ENCODE results near the gene CCDC117.
"Not testable (repeated sequence)": the region's sequence is repeated elsewhere in the genome, so short reads cannot be mapped to it uniquely, and the experiment has no call there.

CCDC117 gene

GRCh38 chr22:28801845-28802594, 29.5 kb downstream of the CCDC117 start:
- Histone ChIP-seq H3K4me1 (ENCODE audit: control insufficient read depth, insufficient read depth, low read length, poor library complexity, severe bottlenecking) (peaks cover 23% of the 10 kb centered on the region), H3K36me3 (ENCODE audit: control insufficient read depth, insufficient read depth, low read length) (peaks cover 5% of the 10 kb centered on the region), H3K4me3 (ENCODE audit: insufficient read depth, low read depth, low read length, poor library complexity, severe bottlenecking) (peak overlapping the region; percentile 100), H3K27ac (ENCODE audit: insufficient read depth, low read length, poor library complexity, severe bottlenecking) (peak overlapping the region; percentile 100), H3K27me3 (replicated peaks; ENCODE audit: control insufficient read depth, insufficient read depth, low read length, poor library complexity, severe bottlenecking) (no peaks in the 10 kb centered on the region), H3K9me3 (ENCODE audit: control insufficient read depth, low read length) (no peaks in the 10 kb centered on the region)
- DNase-seq = no peak

DNA sequence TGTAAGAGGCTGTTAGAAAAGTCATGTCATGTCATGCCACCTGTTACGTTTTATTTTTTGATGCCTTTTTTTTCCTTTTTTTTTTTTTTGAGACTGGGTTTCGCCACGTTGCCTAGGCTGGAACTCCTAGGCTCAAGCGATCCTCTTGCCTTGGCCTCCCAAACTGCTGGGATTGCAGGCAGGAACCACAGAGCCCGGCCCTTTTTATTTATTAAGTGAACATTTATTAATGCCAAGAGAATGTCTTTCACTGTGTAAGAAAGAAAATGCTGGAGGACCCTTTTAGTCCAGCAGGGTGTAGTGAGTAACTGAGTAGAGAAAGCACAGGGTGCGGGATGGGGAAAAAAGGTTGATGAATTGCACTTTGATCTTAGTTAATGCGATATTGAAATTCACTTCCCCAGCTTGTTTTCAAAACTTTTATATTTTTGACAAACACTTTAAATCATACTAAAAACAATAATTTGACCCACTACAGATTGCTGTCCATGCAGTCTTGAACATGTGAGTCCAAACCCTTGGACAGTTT, 30.2 kb downstream of the CCDC117 start:
- H3K4me3 ChIP-seq (ENCODE audit: insufficient read depth, low read depth, low read length, poor library complexity, severe bottlenecking) = peak overlapping the region; percentile 100
- no peaks in the 10 kb centered on the region for H3K36me3 ChIP-seq (ENCODE audit: control insufficient read depth, insufficient read depth, low read length)
- no peak overlapping the region for H3K27ac ChIP-seq (ENCODE audit: insufficient read depth, low read length, poor library complexity, severe bottlenecking)
- H3K9me3 ChIP-seq (ENCODE audit: control insufficient read depth, low read length) = no peaks in the 10 kb centered on the region
- peaks cover 17% of the 10 kb centered on the region for H3K4me1 ChIP-seq (ENCODE audit: control insufficient read depth, insufficient read depth, low read length, poor library complexity, severe bottlenecking)
- DNase-seq = no peak
- no peaks in the 10 kb centered on the region for H3K27me3 ChIP-seq (replicated peaks; ENCODE audit: control insufficient read depth, insufficient read depth, low read length, poor library complexity, severe bottlenecking)

DNA sequence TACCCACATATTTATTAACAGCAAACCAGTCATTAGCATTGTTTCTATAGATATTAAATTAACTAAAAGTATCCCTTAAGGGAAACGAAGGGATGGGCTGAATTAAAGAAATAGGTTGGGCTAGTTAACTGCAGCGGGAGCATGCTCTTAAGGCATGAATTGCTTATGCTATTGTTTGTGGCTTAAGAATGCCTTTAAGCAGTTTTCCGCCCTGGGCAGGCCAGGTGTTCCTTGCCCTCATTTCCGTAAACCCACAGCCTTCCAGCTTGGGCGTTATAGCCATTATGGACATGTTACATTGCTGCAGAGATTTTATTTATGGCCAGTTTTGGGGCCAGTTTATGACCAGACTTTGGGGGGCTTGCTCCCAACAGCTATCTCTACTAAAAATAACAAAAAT, 32.9 kb downstream of the CCDC117 start:
- DNase-seq; H3K9me3 ChIP-seq (ENCODE audit: control insufficient read depth, low read length); H3K4me3 ChIP-seq (ENCODE audit: insufficient read depth, low read depth, low read length, poor library complexity, severe bottlenecking); H3K27me3 ChIP-seq (replicated peaks; ENCODE audit: control insufficient read depth, insufficient read depth, low read length, poor library complexity, severe bottlenecking); H3K36me3 ChIP-seq (ENCODE audit: control insufficient read depth, insufficient read depth, low read length); H3K27ac ChIP-seq (ENCODE audit: insufficient read depth, low read length, poor library complexity, severe bottlenecking): not testable (repeated sequence)
- peaks cover 28% of the 10 kb centered on the region for H3K4me1 ChIP-seq (ENCODE audit: control insufficient read depth, insufficient read depth, low read length, poor library complexity, severe bottlenecking)

DNA sequence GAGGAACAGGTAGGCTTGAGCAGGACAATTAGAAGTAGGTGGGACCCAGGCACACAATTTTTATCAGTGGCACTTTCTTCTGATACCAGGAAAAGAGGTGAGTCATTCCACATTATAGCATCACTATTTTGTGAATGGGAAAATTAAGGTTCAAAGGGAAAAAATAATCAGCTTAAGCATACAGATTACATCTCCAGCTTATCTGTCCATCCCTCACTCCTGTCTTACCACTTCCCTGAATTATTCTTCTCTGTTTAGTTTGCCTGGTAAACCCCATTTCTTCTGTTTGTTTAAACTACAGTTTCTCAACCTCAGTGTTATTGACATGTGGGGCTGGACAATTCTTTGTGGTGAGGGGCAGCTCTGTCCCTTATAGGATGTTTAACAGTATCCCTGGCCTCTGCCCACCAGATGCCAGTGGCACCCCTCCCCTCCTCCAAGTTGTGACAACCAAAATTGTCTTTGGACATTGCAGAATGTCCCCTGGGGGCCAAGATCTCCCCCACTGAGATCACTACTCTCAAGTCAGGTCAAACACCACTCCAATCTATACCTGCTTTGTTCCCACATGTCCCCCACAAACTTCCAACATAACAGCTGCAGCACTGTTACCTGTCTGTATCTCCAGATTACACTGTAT, 36.3 kb downstream of the CCDC117 start:
- H3K4me1 ChIP-seq (ENCODE audit: control insufficient read depth, insufficient read depth, low read length, poor library complexity, severe bottlenecking) = peaks cover 38% of the 10 kb centered on the region

DNA sequence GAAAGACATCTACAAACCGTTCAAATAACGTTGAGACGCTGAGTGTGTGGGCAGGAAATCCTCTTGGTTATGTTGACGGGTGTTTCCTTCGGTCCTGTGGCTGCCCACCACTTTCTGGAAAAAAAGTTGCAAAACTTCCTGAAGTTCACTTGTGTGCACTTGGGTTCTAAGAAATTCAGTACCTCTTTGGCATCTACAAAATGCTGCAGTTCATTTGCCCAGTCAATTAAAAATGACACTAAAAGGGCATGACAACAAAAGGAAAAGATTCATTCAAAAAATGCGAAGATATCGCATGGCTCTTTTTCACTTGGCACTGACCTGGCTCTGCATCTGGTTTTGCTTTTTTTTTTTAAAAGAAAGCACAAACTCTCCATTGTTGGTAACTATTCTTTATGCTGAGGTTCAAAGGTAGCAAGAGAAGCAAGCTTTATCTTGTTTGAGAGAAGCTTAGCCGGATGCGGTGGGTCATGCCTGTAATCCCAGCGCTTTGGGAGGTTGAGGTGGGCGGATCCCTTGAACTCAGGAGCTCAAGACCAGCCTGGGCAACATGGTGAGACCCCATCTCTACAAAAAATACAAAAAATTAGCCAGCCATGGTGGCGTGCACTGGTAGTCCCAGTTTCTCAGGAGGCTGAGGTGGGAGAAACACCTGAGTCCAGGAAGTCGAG, 38.5 kb downstream of the CCDC117 start:
- peak overlapping the region; percentile 40 for H3K4me3 ChIP-seq (ENCODE audit: insufficient read depth, low read depth, low read length, poor library complexity, severe bottlenecking)
- DNase-seq = peak in 2 of 3 donors; percentile 29 to 30
- H3K27ac ChIP-seq (ENCODE audit: insufficient read depth, low read length, poor library complexity, severe bottlenecking) = peak overlapping the region; percentile 53
- H3K27me3 ChIP-seq (replicated peaks; ENCODE audit: control insufficient read depth, insufficient read depth, low read length, poor library complexity, severe bottlenecking) = no peaks in the 10 kb centered on the region
- H3K36me3 ChIP-seq (ENCODE audit: control insufficient read depth, insufficient read depth, low read length) = peaks cover 3% of the 10 kb centered on the region
- no peaks in the 10 kb centered on the region for H3K9me3 ChIP-seq (ENCODE audit: control insufficient read depth, low read length)
- H3K4me1 ChIP-seq (ENCODE audit: control insufficient read depth, insufficient read depth, low read length, poor library complexity, severe bottlenecking) = peaks cover 39% of the 10 kb centered on the region

More for the DNA sequence above, 36.3 kb downstream of the CCDC117 start:
- no peak overlapping the region for H3K27ac ChIP-seq (ENCODE audit: insufficient read depth, low read length, poor library complexity, severe bottlenecking)
- peaks cover 3% of the 10 kb centered on the region for H3K36me3 ChIP-seq (ENCODE audit: control insufficient read depth, insufficient read depth, low read length)
- H3K9me3 ChIP-seq (ENCODE audit: control insufficient read depth, low read length) = no peaks in the 10 kb centered on the region
- H3K4me3 ChIP-seq (ENCODE audit: insufficient read depth, low read depth, low read length, poor library complexity, severe bottlenecking) = no peak overlapping the region
- DNase-seq = no peak
- H3K27me3 ChIP-seq (replicated peaks; ENCODE audit: control insufficient read depth, insufficient read depth, low read length, poor library complexity, severe bottlenecking) = no peaks in the 10 kb centered on the region

DNA sequence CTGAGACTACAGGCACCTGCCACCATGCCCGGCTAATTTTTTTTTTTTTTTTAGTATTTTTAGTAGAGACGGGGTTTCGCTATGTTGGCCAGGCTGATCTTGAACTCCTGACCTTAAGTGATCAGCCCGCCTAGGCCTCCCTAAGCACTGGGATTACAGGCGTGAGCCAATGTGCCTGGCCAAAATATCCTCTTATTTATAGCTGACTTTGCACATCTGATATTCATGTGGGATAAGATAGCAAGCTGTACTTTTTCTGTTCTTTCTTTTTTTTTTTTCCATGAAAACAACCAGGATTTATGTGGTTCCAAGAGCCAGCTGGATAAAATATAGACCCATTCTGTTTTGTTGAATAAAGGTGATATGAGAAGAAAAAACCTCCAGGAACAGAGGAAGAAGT, 40.0 kb downstream of the CCDC117 start:
- Histone ChIP-seq H3K9me3 (ENCODE audit: control insufficient read depth, low read length) (no peaks in the 10 kb centered on the region), H3K36me3 (ENCODE audit: control insufficient read depth, insufficient read depth, low read length) (peaks cover 3% of the 10 kb centered on the region), H3K27me3 (replicated peaks; ENCODE audit: control insufficient read depth, insufficient read depth, low read length, poor library complexity, severe bottlenecking) (no peaks in the 10 kb centered on the region), H3K27ac (ENCODE audit: insufficient read depth, low read length, poor library complexity, severe bottlenecking) (peak overlapping the region; percentile 53), H3K4me1 (ENCODE audit: control insufficient read depth, insufficient read depth, low read length, poor library complexity, severe bottlenecking) (peaks cover 39% of the 10 kb centered on the region), H3K4me3 (ENCODE audit: insufficient read depth, low read depth, low read length, poor library complexity, severe bottlenecking) (no peak overlapping the region)
- DNase-seq = no peak

- no peak for DNase-seq
- no peaks in the 10 kb centered on the region for H3K27me3 ChIP-seq (replicated peaks; ENCODE audit: control insufficient read depth, insufficient read depth, low read length, poor library complexity, severe bottlenecking)
- no peaks in the 10 kb centered on the region for H3K36me3 ChIP-seq (ENCODE audit: control insufficient read depth, insufficient read depth, low read length)
- no peaks in the 10 kb centered on the region for H3K9me3 ChIP-seq (ENCODE audit: control insufficient read depth, low read length)
- no peak overlapping the region for H3K27ac ChIP-seq (ENCODE audit: insufficient read depth, low read length, poor library complexity, severe bottlenecking)
- no peak overlapping the region for H3K4me3 ChIP-seq (ENCODE audit: insufficient read depth, low read depth, low read length, poor library complexity, severe bottlenecking)
- peaks cover 40% of the 10 kb centered on the region for H3K4me1 ChIP-seq (ENCODE audit: control insufficient read depth, insufficient read depth, low read length, poor library complexity, severe bottlenecking)
Measured at GRCh38 chr22:28813772-28814518, 41.5 kb downstream of the CCDC117 start.

GRCh38 chr22:28815111-28815510, 42.6 kb downstream of the CCDC117 start:
- H3K36me3 ChIP-seq (ENCODE audit: control insufficient read depth, insufficient read depth, low read length) = no peaks in the 10 kb centered on the region
- no peak for DNase-seq
- H3K4me1 ChIP-seq (ENCODE audit: control insufficient read depth, insufficient read depth, low read length, poor library complexity, severe bottlenecking) = peaks cover 36% of the 10 kb centered on the region
- H3K27me3 ChIP-seq (replicated peaks; ENCODE audit: control insufficient read depth, insufficient read depth, low read length, poor library complexity, severe bottlenecking) = no peaks in the 10 kb centered on the region
- H3K4me3 ChIP-seq (ENCODE audit: insufficient read depth, low read depth, low read length, poor library complexity, severe bottlenecking) = no peak overlapping the region
- no peaks in the 10 kb centered on the region for H3K9me3 ChIP-seq (ENCODE audit: control insufficient read depth, low read length)
- H3K27ac ChIP-seq (ENCODE audit: insufficient read depth, low read length, poor library complexity, severe bottlenecking) = no peak overlapping the region

- no peak for DNase-seq
- H3K4me3 ChIP-seq (ENCODE audit: insufficient read depth, low read depth, low read length, poor library complexity, severe bottlenecking) = no peak overlapping the region
- H3K4me1 ChIP-seq (ENCODE audit: control insufficient read depth, insufficient read depth, low read length, poor library complexity, severe bottlenecking) = peaks cover 35% of the 10 kb centered on the region
- no peaks in the 10 kb centered on the region for H3K27me3 ChIP-seq (replicated peaks; ENCODE audit: control insufficient read depth, insufficient read depth, low read length, poor library complexity, severe bottlenecking)
- H3K36me3 ChIP-seq (ENCODE audit: control insufficient read depth, insufficient read depth, low read length) = no peaks in the 10 kb centered on the region
- no peak overlapping the region for H3K27ac ChIP-seq (ENCODE audit: insufficient read depth, low read length, poor library complexity, severe bottlenecking)
- H3K9me3 ChIP-seq (ENCODE audit: control insufficient read depth, low read length) = no peaks in the 10 kb centered on the region
Measured at GRCh38 chr22:28815729-28816128, 43.2 kb downstream of the CCDC117 start.
